GM10248 (cell line): ENCODE results near the gene SRGAP2C.
"Not testable (repeated sequence)": the region's sequence is repeated elsewhere in the genome, so short reads cannot be mapped to it uniquely, and the experiment has no call there.

Source experiments
- CTCF ChIA-PET: fragments of 300-600 bp; sonication (Branson Sonifier 250); formaldehyde crosslinking; extraction: SDS; loops from one replicate; lab custom pipeline; 2021; ENCODE audit warnings: antibody characterized with exemption; lab: Yijun Ruan, JAX
- POLR2A ChIA-PET: fragments of 350-650 bp; sonication (Branson Sonifier 250); formaldehyde crosslinking; extraction: SDS; loops from one replicate; lab custom pipeline; 2020; ENCODE audit warnings: antibody characterized with exemption; lab: Yijun Ruan, JAX
- DNase-seq: peaks from one replicate; pipeline ENCODE4 v3.0.0; 2012; ENCODE audit errors: extremely low spot score

The SRGAP2C gene

DNA sequence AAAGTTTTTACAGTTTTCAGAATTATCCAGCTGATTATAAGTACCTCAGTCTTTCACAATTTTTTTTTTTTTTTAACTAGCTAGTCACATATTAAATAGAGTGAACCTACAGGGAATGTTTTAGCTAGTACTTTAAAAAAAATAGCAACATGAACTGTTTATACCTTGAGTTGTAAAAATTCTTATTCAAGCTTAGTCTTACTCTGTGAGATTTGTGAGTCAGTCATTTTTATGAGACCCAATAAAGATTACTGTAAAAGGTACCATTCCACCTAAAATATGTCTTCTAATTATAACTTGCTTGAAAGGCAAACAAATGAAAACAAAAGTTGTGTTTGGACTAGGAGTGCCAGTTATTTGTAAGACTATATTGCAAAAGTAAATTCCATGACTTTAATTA, 6.6 kb upstream of the SRGAP2C start:
- CTCF ChIA-PET, POLR2A ChIA-PET, DNase-seq: not testable (repeated sequence)

DNA sequence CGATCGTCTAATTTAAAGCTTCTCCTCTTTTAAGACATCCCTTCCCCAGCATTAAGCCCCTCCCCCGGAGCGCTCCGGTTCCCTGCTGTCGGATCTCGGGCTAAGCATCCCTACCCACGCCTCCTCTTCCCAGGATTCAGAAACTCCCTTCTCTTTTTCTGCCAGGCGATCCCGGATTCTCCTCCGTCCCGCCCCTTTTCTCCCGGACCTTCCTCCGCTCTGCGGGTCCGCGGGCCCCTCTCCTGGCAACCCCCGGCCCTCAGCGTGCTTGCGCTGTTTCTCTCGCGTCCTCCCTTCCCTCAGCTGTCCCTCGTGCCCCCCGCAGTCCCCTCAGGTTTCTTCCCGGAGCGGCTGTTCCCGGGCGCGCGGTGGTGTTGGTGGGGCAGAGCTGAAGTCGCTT, 908 bp upstream of the SRGAP2C start:
- POLR2A ChIA-PET, CTCF ChIA-PET, DNase-seq: not testable (repeated sequence)

GRCh38 chr1:121185140-121185708, 449 bp downstream of the SRGAP2C start:
- POLR2A ChIA-PET, CTCF ChIA-PET, DNase-seq: not testable (repeated sequence)

GRCh38 chr1:121186191-121186590, 1.4 kb downstream of the SRGAP2C start:
- CTCF ChIA-PET, DNase-seq, POLR2A ChIA-PET: not testable (repeated sequence)

DNA sequence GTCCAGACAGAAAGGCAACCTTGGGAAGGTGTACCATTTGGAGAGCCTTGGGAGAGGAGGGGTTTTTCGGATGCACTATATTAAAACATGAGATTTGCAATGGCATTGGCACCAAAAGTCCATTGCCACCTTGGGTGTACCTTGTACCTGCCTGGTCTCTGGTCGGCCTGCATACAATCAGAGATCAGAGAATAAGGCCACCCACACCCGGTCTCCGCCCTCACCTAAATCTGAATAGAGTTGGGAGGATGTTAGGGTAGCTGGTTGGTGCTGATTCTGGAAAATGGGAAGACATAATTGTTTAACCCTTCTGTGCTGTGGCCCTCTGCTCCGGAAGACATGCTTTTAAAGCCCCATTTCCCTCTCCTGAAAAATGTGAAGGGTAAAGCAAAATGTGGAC, 3.1 kb downstream of the SRGAP2C start:
- POLR2A ChIA-PET, DNase-seq, CTCF ChIA-PET: not testable (repeated sequence)

GRCh38 chr1:121192512-121192911, 7.7 kb downstream of the SRGAP2C start:
- DNase-seq, POLR2A ChIA-PET, CTCF ChIA-PET: not testable (repeated sequence)

DNA sequence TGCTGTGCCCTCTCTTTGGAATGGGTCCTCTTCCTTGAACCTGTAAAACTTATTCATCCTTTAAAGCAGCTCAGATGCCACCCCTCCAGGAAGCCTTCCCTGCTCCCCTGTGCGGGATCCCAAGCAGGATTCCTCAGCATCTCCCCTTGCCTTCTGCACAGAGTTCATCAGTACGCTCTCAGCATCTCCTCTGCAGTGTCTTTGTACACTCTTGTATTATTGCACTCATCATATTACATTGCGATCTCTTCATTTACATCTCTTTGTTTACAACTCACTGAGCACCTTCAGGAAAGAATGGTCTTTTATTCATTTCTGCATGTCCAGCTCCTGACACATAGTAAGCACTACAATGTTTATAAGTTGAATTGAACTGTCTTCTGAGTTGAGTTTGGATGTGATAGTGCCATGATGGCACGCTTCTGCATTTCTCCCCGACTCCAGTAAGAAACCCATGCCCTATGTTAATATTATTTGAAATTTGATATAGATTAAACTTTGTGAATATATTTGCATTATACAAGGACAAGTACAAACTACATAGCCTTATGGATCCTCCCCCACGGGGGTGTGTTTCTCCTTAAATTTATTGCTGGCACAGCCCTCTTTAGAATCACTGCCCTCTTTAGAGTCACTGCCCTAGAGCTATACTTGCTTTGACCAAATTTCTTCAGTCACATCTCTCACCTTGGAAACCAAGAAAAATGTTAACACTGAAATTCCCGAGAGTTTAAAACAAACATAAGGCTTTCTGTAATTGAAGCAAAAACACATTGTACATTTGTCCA, 12.5 kb downstream of the SRGAP2C start:
- DNase-seq, CTCF ChIA-PET, POLR2A ChIA-PET: not testable (repeated sequence)

GRCh38 chr1:121199763-121200162, 15.0 kb downstream of the SRGAP2C start:
- CTCF ChIA-PET, DNase-seq, POLR2A ChIA-PET: not testable (repeated sequence)

DNA sequence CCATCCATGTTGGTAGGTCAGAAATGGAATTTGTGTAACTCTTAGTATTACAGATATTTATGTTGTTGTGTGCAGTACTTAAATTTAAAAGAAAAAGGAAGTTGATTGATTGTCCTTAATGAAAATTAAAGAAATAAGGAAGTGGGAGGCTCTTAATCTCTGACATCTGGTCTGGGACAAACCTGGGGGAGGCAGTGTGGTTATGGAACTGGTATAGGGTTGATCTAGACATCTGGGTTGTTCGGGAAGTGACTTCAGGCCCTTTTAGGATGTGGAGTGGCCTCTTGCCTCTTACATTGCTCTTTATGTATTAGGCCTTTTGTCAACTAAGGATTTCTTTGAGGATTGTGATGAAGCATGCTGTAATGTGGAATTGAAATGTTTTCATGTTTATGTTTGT, 15.5 kb downstream of the SRGAP2C start:
- POLR2A ChIA-PET, CTCF ChIA-PET, DNase-seq: not testable (repeated sequence)

- POLR2A ChIA-PET, CTCF ChIA-PET: not testable (repeated sequence)
Observed at GRCh38 chr1:121200985-121201981, 16.5 kb downstream of the SRGAP2C start.

GRCh38 chr1:121202986-121203385, 18.2 kb downstream of the SRGAP2C start:
- POLR2A ChIA-PET, DNase-seq, CTCF ChIA-PET: not testable (repeated sequence)

More at GRCh38 chr1:121200985-121201981, 16.5 kb downstream of the SRGAP2C start:
- DNase-seq: not testable (repeated sequence)

DNA sequence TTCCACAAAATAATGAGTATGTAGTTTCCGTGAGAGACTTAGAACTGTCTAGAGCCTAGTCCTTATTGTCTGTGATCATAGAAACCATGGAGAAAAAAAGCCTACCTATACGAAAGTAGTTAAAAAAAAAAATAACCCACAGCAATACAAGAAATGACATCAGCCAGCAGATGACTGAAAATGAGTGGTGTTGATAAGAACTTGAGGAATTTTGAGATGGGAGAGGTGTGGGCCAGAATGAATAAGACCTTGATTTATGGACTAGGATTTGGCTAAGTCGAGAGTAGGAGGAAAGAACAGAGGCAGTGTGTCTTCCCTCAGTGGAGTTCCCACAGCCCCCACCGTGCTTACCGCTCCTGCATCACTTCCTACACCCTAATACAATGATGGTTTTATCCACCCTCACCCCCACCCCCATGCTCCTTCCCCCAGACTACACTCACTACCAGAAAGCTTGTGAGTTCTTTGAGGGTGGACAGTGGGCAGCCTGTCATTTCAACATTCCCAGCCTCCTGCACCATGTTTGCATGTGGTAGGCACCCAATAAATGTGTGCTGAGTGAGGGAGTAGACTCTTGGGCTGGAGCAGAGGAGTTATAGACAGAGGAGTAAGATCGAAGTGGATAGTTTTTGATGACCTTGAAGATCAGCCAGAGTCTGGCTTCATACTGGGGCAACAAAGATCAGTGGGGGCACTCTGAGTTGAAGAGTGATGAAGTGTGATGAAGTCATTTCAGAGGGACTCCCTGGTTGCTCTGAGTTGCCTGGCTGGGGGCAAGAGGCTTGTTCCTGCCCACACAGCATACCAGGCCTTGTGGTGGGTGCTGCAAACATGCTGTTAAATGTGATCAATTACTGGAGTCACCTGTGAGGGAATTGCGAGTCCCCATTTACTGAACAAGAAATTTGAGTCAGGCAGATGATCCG, 21.3 kb downstream of the SRGAP2C start:
- CTCF ChIA-PET, POLR2A ChIA-PET, DNase-seq: not testable (repeated sequence)

DNA sequence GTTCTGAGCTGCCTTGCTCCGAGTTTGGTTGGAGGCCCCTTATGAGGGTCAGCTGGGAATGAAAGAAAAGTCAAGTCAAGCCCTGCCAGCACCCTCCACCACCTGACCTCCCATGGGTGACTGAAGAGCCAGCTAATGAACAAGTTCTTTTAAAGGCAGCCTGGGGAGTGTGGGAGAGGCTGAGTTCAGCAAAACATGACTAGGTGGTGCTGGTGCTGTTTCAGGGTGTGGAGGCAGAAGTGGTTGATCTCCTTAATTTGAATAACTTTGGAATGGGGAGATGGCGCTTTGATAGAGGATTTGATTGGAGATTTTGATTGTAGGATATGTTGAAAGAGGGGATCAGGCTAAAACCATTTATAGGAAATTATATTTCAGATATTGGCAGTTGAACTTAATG, 22.6 kb downstream of the SRGAP2C start:
- DNase-seq, CTCF ChIA-PET, POLR2A ChIA-PET: not testable (repeated sequence)

GRCh38 chr1:121208375-121208774, 23.6 kb downstream of the SRGAP2C start:
- POLR2A ChIA-PET, CTCF ChIA-PET, DNase-seq: not testable (repeated sequence)

DNA sequence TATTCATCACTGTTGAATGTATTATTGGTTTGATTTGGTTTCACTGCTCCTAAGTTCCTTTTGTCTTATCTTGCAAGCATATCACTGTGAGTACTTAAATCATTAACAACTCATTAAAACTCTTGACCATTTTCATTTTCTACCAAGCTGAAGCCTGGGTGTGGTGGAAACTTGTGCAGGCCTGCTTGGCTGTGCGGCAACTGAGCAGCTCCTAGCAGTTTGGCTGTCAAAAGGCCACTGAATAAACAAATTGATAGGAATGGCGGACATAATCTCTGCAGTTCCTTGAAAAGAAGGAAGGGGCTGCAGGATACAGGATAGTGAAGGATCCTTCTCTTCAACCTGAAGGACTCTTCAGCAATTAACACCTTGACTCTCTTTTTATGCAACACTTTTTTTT, 26.0 kb downstream of the SRGAP2C start:
- DNase-seq, CTCF ChIA-PET, POLR2A ChIA-PET: not testable (repeated sequence)

GRCh38 chr1:121213491-121213890, 28.7 kb downstream of the SRGAP2C start:
- DNase-seq, CTCF ChIA-PET, POLR2A ChIA-PET: not testable (repeated sequence)

DNA sequence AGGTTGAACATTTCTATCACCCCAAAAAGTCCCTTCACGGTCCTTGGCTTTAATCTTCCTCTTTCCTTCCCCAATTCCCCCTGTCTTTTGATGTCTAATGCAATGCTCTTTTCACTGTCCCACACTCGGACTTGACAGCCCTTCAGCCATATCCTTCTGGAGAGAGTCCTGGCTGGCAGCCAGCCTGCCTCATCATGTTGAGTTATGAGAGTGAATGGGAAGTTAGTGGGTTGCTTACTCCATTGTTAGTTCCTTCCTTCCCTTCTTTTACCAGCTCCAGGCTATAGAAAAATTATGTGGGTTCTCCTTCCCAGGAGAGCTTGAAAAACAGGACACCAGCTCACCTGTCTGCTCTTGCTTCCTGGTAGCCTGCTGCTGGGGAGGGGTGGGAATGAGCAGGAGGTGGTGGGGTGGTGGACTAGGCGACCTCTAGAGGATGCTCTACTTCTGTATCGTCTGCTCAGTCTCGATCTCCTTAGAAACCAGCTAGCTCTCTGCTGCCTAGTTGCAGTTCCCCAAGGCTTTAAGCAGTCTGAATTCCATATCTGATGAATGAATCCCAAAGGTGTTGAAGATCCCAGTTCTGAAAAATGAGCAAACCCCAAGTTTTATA, 29.9 kb downstream of the SRGAP2C start:
- DNase-seq, CTCF ChIA-PET, POLR2A ChIA-PET: not testable (repeated sequence)
